Posterior cingulate gyrus (tissue), 11 donors: ENCODE data around the gene CNKSR1.
A peak's percentile ranks its signal among the peaks of the same experiment; 100 is the strongest.

ENCODE experiments used
- DNase-seq, 10 donors: peaks; one replicate each; pipeline versions ENCODE4 v3.0.0 to v3.0.0-alpha.2; 2020 to 2021; ENCODE audit warnings: mixed read lengths in 3 of 10
- intact Hi-C: fragments of 100-400 bp; cut with DNase I; formaldehyde crosslinking; loops from one replicate; pipeline ENCODE4 v1.15.1; 2023

Gene CNKSR1, protein sequence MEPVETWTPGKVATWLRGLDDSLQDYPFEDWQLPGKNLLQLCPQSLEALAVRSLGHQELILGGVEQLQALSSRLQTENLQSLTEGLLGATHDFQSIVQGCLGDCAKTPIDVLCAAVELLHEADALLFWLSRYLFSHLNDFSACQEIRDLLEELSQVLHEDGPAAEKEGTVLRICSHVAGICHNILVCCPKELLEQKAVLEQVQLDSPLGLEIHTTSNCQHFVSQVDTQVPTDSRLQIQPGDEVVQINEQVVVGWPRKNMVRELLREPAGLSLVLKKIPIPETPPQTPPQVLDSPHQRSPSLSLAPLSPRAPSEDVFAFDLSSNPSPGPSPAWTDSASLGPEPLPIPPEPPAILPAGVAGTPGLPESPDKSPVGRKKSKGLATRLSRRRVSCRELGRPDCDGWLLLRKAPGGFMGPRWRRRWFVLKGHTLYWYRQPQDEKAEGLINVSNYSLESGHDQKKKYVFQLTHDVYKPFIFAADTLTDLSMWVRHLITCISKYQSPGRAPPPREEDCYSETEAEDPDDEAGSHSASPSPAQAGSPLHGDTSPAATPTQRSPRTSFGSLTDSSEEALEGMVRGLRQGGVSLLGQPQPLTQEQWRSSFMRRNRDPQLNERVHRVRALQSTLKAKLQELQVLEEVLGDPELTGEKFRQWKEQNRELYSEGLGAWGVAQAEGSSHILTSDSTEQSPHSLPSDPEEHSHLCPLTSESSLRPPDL

DNA sequence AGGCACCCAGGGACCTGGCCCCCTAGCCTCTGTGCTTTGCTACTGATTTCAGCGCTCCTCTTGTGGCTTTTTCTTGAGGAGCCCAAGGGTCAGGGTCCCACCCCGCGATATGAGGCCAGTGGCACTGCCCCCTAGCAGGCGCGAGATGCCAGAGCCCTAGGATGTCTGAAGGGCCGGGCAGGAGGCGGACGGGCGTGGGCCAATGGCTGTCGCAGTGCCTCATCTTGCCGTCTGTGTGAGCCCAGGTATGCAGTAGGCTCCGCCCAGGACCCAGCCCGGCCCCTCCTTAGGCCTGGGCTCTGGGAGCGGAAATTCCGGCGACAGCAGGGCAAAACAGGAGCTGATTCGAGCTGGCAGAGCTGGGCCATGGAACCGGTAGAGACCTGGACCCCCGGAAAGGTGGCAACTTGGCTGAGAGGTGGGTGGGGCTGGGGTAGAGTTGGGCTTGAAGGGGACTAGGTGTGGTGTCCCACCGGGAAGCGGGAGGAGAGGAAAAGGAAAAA, at the start of gene CNKSR1:
Gene CNKSR1 (plus strand): TSS at position 310 of the 503 bp plus-strand sequence. CDS start 57 bp downstream, at position 367.
- intact Hi-C loops: no loop called here
- DNase-seq: peak in 2 of 10 donors; percentile 45 to 55

DNA sequence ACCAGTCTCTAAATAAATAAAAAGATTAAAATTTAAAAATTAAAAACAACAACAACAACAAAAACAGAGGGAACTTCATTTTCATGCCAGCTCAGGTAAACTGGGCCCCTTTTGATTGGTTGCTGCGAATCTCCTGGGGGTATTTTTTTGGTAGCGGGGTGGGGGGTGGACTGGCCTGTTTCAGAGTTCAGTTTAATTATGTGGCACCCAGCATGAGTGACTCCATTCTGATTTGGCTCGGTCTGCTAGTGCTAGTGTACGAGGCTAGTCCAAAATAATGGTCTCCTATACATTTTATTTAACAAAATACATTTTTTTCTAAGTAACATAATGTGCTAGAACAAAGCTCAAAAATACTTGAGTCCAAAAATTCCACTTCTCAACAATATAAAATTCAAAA, 47.5 kb upstream of the CNKSR1 start:
- DNase-seq: no peak
- intact Hi-C loops: no loop called here

DNA sequence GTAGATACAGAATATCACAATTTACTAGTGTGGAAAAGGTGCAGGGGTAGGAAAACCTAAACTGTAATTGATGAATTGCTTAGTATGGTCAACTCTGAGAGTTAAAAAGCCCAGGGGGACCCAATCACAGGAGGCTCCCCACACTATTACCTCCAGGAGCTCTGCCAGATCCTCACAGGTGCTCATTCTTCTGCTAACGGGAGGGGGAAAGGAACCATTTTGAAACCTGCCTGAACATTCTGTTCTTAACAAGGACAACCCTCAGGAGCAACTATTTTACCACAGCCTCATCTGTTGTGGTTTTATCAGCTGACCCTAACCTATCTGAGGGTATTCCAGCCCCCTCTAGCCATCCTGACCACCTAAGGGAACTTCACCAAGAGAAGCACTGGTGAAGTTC, 46.6 kb upstream of the CNKSR1 start:
- DNase-seq: no peak
- intact Hi-C loops: no loop called here

DNA sequence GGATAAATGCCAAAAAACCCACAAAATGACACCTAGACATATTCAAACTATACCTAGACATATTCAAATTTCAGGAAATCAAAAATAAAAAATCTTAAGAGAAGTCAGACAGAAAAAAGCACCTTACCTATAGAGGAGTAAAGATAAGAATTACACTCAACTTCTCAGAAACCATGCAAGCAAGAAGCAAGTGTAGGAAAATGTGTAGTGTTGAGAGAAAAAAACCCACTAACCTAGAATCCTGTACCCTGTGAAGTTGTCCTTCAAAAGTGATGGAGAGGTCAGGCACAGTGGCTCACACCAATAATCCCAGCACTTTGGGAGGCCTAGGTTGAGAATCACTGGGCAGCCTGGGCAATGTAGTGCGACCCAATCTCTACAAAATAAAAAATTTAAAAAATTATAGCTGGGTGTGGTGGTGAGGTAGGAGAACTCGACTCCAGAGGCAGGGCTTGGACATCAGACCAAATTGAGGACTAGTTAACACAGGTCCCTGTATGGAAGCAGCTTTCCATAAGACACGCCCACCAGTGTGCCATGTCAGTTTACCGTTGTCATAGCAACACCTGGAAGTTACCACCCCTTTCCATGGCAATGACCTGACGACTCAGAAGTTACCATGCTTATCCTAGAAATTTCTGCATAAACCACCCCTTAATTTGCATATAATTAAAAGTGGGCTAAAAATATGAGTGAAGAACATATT, 45.0 kb upstream of the CNKSR1 start:
- no peak for DNase-seq
- intact Hi-C loops: no loop called here

DNA sequence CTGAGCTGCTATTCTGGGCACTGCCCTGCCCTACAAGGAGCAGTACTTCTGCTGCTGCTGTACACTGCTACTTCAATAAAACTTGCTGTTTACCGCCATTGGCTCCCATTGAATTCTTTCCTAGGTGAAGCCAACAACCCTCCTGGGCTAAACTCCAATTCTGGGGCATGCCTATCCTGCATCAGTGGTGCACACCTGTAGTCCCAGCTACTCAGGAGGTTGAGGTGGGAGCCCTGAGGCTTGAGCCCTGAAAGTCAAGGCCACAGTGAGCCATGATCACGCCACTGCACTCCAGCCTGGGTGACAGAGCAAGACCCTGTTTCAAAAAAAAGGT, 44.5 kb upstream of the CNKSR1 start:
- no peak for DNase-seq
- intact Hi-C loops: no loop called here

DNA sequence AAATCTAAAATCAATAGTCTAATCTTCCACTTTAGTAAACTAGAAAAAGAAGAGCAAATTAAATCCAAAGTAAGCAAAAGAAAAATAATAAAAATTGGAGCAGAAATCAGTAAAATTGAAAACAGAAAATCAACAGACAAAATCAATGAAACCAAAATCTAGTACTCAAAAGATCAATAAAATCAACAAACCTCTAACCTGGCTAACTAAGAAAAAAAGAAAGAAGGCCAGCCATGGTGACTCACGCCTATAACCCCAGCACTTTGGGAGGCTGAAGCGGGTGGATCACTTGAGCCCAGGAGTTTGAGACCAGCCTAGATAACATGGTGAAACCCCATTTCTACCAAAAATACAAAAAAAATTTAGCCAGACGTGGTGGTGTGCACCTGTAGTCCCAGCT, 42.8 kb upstream of the CNKSR1 start:
- DNase-seq: no peak
- intact Hi-C loops: no loop called here

DNA sequence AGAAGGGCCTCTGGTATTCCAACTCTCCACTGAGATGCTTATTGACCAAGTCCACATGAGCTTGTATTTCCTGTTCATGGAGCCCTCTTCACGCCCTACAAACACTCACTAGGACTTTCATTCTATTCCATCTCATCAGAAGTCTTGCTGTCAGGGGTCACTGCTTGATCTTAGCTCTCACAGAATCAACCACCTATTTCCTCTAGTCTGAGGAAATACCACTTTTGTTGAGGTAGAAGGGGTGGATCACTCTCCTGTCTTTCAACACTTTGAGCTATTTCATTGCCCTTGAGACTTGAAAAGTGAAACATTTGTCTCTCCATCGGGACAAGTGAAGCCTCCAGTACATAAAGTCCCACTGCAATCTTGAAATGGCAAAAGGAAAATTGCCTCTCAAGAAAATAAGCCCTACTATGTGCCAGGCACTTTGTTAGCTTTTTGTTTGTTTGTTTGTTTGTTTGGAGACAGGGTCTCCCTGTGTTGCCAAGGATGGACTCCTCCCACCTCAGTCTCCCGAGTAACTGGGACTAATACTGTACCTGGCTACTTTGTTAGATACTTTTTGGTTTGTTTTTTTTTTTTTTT, 38.2 kb upstream of the CNKSR1 start:
- intact Hi-C loops: no loop called here
- DNase-seq: no peak

DNA sequence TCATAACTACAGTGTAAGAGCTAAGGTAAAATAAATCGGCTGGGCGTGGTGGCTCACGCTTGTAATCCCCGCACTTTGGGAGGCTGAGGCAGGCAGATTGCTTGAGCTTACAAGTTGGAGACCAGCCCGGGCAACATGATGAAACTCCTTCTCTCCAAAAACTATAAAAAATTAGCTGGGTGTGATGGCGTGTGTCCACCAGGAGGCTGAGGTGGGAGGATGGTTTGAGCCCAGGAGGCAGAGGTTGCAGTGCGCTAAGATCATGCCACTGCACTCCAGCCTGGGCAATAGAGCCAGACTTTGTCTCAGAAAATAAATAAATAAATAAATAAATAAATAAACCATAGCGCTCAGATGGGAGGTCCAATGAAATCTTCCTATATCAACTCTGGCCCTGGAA, 35.1 kb upstream of the CNKSR1 start:
- no peak for DNase-seq
- intact Hi-C loops: no loop called here

DNA sequence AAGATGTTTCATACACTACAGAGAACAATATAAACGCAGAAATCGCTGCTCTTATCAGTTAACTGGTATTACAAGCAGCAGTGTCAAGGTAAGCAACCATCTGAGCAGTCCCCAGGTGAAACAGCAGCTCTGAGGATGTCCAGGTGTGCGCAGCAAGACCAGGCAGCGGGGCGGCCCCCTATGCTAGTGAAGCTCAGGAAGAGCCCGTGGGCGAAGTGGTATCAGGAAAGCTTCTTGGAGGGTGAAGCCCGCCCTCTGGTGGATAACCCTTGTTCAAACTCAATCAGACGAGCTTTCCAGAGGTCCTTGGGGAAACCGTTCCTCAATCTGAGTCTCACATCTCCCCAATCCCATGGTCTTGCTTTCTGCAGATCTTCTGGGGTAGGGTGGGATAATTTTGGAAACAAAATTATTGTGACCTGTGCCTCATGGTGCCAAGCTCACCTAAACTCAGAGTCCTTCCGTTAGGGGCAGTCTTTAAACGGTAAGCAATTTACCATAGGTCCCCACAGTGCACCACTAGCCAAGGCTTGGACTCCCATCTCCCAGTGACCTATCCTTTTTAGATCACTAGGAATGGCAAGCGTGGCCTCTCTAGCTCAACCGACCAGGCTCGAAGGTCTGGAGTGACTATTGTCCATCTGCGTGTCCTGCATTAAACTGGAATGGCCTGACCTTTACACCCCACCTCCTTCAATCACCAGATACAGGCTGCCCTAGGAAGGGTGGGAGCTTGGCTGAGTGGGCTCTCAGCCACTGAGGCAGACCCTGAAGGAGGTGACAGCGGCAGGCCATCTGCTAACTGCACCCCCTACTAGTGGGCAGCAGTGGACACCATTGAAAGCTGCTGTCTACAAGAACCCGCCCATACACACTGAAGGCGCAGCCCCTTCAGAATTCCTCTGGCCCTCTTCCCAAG, 32.0 kb upstream of the CNKSR1 start:
- intact Hi-C loops: loop anchor here (1.0 kb wide), 2 partner anchors 40 to 109 kb away; no protein-coding TSS in a partner anchor
- peak; percentile 52 to 96 (median 82) for DNase-seq

DNA sequence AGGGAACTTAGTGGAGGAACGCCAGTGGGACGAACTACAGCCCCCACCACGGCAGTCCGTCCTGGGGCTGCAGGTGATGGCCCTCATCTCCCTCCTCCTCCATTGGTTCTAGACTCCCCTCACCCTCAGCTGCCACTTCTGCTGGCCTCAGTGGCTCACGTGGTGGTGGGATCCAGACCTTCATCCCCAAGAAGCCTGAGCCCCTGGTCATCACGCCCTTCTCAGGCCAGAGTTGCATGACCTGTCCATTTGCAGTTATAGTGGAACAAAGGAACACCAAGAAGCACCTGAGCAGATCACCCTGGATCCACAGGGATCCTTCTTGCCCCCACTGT, 31.4 kb upstream of the CNKSR1 start:
- intact Hi-C loops: loop anchor here (1.0 kb wide), 2 partner anchors 41 to 110 kb away; no protein-coding TSS in a partner anchor
- no peak for DNase-seq

DNA sequence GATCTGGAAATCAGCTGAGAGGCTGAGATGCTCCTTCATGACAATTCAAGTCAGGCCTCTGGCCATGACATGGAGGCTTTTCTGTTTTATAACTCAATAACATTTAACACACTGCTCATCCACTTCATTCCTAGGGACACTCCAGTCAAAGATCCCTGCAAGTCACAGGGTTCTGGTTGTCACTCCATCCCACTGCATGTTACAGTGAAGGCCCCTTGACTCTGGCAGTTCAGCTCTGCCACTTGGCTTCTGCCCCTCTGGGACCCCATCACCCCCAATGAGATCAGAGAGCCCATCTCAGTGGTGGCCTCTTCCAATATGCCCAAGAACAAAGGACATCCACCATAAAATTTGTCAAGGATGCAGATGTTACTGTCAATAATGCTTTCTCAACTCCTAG, 28.4 kb upstream of the CNKSR1 start:
- no peak for DNase-seq
- intact Hi-C loops: no loop called here

DNA sequence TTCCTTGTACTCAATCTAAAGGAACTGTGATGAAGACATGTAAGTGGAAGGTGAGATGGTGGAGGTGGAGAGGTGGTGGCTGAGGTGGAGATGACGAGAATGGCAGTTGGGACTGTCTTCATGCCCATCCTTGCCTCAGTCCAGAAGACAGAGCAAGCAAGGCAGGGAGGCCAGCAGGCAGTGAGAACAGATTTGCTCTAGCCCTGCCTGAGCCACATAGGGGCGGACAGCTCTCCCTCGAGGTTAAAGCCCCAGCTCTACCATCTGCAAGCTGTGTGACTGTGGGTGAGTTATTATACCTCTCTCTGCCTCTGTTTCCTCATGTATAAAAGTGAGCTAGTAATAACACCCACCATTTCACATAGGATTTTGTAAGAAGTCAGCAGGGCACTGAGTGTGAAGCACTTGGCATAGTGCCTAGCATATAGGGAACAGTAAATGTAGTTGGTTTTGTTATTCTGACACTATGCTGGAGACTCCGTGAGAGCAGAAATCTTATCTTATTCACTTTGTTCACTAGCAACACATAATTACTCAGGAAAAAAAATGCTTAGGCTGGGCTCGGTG, 23.2 kb upstream of the CNKSR1 start:
- DNase-seq: no peak
- intact Hi-C loops: no loop called here

DNA sequence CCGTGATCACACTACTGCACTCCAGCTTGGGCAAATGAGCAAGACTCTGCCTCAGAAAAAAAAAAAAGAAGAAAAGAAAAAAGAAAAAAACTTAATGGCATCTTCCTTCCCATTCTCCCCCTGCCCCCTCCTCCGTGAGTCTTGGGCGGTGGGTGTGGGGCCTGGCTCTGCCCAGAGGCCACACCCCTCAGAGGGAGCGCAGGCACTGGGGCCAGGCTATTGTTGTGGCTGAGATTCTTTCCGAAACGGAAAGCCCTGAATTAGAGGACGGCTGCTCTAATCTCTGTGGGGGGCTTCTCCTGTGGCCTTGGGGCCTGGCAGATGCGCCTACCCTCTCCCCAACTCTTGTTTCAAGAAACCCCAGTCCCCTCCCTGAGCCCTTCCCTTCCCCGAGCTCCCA, 22.5 kb upstream of the CNKSR1 start:
- DNase-seq: no peak

DNA sequence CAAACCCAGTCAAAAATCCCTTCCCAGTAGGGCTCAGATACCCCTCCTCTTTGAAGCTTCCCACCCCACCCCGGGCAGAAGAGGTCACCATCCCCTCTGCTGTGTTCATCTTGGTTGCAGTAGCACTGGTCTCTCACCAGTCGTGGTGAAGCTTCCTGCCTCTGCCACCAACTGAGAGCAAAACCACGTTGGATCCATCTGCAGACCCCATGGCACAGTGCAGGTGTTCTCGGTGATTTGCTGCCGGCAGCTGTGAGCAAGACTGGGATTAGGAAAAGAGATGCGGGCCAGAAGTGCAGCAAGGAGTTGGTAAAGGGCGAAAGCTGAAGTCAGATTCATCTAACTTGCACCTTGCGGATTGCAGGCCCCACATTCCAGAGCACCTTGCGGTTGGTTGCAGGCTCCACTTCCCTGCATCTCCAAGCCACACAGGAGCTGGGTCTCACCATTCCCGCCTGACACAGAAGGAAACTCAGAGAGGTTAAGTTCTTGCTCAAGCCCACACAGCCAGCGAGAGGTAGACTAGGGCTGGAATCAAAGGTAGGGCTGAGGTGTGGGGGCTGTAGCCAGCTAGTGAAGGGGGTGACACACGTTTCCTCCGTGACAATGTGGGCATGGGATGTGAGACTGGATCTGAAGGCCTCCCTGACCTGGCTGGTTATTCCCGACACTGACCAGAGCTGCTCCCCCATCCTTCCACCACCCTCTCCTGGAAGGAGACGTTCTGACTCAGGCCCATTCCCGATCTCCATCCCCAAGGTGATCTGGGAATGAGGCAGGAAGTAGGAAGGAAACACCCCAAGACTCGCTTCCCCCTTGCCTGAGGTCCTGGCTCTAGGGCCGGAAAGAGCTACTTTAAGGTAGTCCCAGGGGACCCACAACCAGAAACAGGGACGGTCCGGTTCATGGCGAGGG, 21.7 kb upstream of the CNKSR1 start:
- DNase-seq: no peak
- intact Hi-C loops: no loop called here

More for the DNA sequence above, 22.5 kb upstream of the CNKSR1 start:
- intact Hi-C loops: no loop called here

DNA sequence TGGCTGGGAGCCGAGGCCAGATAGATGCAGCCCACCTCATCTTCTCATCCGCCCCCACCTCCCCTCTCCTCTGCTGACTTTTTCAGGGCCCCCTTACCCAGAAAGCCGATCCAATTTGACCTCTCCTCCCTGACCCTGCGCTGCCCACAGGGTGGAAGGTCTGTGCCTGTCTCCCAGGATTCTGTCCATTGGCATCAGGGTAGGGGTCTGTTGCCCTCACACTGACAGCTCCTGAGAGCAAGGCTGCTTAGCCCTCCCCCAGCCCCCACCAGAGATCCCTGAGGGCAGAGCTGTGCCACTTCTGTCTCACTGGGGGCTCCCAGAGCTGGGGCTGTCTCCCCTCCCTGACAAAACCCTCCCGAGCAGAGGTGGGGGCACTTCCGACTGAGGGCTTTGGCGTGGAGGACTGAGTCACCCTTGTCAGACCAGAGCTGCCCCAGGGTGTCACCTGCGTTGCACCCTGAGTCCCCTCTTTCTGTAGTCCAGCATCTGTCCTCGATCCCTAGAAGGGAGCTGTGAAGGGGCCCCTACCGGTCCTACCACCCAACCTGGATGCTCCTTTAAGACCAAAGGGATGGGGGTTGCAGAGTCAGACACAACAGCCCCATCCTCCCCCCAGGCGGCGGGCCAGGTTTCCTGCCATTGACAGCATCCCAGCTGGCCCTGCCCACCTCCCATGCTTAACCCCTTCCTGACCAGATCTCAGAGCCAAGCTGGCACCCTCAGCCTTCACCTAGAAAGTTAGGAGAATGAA, 20.8 kb upstream of the CNKSR1 start:
- no peak for DNase-seq
- intact Hi-C loops: no loop called here

DNA sequence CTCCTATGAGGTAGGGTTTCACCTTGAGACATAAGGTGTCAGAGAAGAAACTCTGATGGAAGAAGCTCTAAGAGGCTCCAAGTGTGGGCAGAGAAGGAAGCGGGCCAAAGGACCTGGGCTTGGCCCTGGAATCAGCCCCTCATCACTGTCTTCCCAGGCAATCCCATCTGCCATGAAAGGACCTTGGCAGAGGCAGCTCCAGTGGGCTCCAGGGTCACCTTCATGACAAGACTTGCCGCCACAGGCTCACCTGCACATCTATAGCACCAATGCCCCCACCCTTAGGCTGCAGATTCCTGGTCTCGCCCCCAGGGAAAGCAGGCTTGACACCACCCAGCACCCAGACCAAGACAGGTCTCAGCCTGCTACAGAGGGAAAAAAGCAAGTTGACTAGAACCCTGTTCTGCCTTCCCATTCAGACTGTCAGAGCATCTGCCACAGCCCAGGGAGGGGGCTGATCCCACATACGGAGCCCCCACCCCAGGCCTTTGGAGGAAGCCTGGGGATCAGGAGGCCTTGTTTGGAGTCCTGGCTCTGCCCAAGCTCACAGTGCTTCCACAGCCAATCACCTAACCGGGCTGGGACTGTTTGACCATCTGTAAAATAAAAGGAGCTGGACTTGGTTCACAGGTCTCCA, 18.9 kb upstream of the CNKSR1 start:
- intact Hi-C loops: no loop called here
- peak in 3 of 10 donors; percentile 7 to 57 (median 29) for DNase-seq
